ENCODE results near the gene ATAD3C.
"Not testable (repeated sequence)": the region's sequence is repeated elsewhere in the genome, so short reads cannot be mapped to it uniquely, and the experiment has no call there.

DNA sequence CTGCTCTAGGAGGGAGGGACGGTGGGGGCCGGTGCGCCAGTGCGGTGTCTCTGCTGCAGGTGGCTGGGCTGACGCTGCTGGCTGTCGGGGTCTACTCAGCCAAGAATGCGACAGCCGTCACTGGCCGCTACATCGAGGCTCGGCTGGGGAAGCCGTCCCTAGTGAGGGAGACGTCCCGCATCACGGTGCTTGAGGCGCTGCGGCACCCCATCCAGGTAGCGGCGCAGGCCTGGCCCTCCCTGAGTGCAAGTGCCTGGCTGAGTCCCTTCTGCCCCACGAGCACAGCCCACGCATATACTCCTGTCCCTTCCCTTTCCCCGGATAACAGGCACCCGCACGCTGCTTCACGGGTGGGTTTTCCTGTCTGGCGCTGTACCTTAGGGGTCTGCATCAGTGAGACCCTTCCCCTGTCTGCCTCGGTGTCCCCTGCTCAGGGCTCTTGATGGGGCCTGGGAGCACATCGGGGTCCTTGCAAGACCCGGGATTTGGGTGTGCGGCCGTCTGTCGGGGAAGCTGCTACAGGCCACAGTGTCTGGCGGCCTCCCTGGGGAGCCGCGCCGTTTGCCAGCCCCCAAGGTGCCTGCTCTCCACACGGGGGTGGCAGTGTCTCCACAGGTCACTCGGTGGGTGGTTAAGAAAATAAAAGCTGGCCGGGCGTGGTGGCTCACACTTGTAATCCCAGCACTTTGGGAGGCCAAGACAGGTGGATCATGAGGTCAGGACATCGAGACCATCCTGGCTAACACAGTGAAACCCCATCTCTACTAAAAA is 5.0 kb downstream of the ATAD3C start:
- TF ChIP-seq, protein P1, sequence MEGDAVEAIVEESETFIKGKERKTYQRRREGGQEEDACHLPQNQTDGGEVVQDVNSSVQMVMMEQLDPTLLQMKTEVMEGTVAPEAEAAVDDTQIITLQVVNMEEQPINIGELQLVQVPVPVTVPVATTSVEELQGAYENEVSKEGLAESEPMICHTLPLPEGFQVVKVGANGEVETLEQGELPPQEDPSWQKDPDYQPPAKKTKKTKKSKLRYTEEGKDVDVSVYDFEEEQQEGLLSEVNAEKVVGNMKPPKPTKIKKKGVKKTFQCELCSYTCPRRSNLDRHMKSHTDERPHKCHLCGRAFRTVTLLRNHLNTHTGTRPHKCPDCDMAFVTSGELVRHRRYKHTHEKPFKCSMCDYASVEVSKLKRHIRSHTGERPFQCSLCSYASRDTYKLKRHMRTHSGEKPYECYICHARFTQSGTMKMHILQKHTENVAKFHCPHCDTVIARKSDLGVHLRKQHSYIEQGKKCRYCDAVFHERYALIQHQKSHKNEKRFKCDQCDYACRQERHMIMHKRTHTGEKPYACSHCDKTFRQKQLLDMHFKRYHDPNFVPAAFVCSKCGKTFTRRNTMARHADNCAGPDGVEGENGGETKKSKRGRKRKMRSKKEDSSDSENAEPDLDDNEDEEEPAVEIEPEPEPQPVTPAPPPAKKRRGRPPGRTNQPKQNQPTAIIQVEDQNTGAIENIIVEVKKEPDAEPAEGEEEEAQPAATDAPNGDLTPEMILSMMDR (IDR thresholded peaks at IDR 0.05): not testable (repeated sequence)
- TF ChIP-seq POLR2AphosphoS5 (IDR thresholded peaks at IDR 0.05; ENCODE audit: insufficient read depth in 1 of 2, low read depth in 1 of 2): not testable (repeated sequence)

Data from vagina (tissue), 2 donors.